22Rv1 (cell line): ENCODE measurements around the gene LRP1-AS.
A peak's percentile ranks its signal among the peaks of the same experiment; 100 is the strongest.

ENCODE experiments used
- CTCF ChIP-seq: fragments of 450-650 bp; IDR thresholded peaks from 2 replicates; pipeline ENCODE4 v1.5.1; 2017; ENCODE audit warnings: mild to moderate bottlenecking
- ZFX ChIP-seq: fragments of 450-650 bp; IDR thresholded peaks from 2 replicates; pipeline ENCODE4 v1.6.1; 2017; ENCODE audit warnings: antibody characterized with exemption, borderline replicate concordance

- peak; percentile 85 for TF ChIP-seq CTCF
- no peak for TF ChIP-seq ZFX
Measured at GRCh38 chr12:57173089-57173488, 25.7 kb upstream of the LRP1-AS start.
